Adipose tissue (tissue), 3 donors: ENCODE measurements around the gene IKZF2. TPM values are rescaled to one million over a fixed set of nuclear protein-coding genes. Genes with fewer than 3 reads are reported as not detected.

ENCODE experiments used
- H3K27ac ChIP-seq: one replicate; pipeline ENCODE4 v1.5.1; 2013; ENCODE audit warnings: low read depth, low read length
- WGBS, 3 donors: extraction: QIAGEN DNeasy Blood & Tissue Kit; methylation state at CpG; one replicate each; pipeline ENCODE4 v1.1.7; 2013; 5-methylcytosine and 5-hydroxymethylcytosine counted together
- polyA plus RNA-seq, 3 donors: library from polyadenylated mRNA; stranded (reverse); fragments of 200-250 nt; gene quantifications; one replicate each; pipeline ENCODE4 v1.2.3, GENCODE V29; 2013
- donor health status: healthy with polysubstance abuse.
- donor health status: Bipolar disorder and iron deficiency.
- donor health status: healthy.

IKZF2 gene
- polyA plus RNA-seq, 3 donors, result 0.51 to 0.90 (median 0.80) TPM

DNA sequence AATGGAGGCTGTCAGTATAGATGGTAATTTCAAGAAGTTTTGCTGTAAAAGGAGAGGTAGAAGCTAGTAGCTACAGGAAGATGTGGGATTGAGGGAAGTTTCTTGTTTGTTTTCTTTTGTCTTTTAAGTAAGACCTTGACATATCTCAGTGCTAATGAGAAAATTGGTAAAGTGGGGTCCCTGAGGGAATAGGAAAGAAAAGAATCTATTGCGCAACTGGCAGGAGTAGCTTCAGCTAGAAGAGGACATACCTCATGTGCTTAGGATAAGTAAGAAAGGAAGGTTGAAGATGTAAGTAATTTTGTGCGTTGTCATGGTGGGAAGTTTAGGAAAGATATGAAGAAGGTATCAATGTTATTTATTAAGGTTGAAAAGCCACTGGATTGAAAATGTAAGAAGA, 8.4 kb upstream of the IKZF2 start:
- 90 to 93% (median 92%) methylated on average over 2 of the region's 2 CpGs for WGBS, 3 donors
- no peak overlapping the region for H3K27ac ChIP-seq

DNA sequence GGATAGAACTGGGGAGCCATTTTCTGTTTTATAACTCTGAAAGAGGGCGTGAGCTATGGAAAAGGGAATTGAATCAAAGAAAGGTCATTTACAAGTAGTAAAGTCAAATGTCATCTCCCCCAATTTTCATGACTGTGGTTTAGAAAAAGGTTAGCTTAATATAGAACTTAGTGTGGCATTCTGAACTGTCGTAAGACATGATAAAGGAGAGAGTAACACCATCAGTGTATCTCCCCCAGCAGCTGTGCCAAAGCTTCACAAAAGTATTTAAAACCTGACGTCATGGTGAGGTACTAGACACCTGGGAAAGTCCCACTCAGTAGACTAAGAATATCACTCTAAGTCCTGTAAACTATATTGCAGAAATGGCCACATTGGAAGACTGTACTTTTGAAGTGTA, 5.8 kb upstream of the IKZF2 start:
- no peak overlapping the region for H3K27ac ChIP-seq
- 64 to 78% (median 69%) methylated on average over 3 of the region's 3 CpGs for WGBS, 3 donors

DNA sequence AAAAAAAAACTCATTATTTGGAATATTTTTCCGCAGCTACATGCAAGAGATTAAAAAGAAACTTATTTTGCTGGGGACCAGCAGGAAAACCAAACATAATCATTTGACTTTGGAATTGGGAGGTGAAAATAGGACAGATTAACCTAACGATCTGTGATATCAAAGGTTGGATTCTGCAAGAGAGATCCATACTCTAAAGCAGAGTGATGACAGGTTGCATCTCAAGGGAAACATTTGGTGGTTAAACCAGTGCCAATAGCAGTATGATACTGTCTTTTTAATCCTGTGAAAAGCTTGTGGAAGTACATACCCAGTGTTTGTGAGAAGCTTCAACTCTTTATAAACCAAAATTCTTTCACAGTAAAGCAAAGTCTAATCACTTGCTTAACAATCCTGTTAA, 5.3 kb upstream of the IKZF2 start:
- 78 to 81% (median 80%) methylated on average over 2 of the region's 2 CpGs for WGBS, 3 donors
- H3K27ac ChIP-seq, result no peak overlapping the region

DNA sequence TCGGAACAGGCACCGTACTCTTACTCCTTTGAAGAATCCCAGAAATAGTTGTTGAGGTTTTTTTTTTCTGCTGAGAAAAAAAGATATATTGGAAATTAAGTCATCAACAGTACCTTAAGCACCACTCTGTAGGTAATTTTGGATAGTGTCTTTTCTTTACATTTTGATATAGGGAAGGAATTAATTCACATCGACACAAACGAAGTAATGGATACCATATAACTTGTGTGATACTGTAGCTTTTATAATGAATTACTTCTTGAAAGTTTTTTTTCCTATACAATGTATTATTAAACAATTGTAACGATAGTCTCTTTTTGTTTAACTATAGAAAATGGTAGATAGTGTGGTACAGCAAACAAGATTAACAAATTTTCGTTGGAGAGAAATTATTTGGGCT, 1.5 kb upstream of the IKZF2 start:
- no peak overlapping the region for H3K27ac ChIP-seq

DNA sequence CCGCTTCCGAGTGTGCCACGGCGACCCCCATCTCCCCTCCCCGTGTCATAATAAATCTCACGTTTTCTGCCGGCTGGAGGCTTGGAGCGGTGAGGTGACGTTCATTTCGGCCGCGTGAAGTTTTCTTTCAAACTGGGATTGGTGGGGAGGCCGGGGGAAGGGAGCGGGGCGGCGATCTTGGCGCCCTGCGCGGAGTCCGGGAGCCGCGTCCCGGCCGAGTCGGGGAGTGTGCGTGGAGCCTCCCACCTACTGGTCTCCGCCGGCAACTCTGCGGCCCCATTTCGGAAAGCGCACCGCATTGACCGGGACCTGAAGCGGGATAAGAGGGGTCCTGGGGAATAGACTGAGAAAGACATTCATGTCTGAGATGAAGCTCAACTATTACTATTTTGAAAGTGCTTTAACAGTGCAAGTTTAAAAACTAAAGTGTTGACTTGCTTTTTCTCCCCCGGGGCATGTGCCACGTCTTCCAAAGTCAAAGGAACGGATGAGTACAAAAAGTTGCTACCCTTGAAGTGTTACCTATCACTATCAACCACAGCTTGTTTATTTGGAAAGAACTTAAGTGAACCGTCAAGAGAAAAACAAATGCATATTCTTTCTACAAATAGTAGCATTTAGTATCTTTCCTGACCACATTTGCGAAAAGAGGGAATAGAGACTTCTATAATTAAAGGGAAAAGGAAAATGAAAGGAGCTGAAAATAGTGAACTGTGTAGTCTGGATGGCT, 818 bp upstream of the IKZF2 start:
- no peak overlapping the region for H3K27ac ChIP-seq
- WGBS, 3 donors, result 1 to 2% (median 1%) methylated on average over 38 to 39 of the region's 39 CpGs

More for the DNA sequence above, 1.5 kb upstream of the IKZF2 start:
- WGBS, 3 donors, result 30 to 62% (median 54%) methylated on average over 6 of the region's 6 CpGs

DNA sequence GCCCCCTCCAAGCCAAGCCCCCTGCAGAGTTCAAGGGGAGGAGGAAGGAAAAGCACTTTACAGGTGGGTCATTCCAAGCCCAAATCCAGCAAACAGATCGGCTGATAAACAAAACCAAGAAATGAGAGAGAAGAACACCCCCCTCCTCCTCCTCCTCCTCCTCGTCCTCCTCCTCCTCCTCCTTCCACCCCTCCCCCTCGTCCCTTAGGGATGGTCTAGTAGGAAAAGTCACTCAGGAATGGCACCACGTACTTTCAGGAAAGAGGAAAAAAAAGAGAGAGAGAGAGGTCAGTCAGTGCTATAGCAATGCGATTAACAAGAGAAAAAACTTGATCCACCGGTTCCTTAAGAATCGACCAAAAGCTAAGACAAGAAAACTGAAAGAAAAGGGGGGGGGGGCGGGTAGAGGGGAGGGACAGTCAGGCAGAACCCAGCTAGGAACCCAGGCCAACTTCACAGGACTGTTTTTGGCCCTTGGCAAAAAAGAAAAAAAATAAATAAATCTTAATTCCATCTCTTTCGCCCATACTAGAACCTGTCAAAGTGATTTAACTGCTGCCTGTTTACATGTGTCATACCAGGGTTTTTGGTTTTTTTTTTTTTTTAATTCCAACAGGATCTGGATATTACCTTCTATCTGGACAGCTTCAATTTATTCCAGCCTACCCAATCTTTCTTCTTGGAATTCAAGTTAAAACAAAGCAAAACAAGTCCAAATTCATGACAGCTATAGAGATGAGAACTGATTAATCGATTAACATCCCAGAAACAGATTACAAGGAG, 906 bp downstream of the IKZF2 start:
- WGBS, 3 donors, result 5 to 7% (median 6%) methylated on average over 7 to 10 of the region's 10 CpGs
- no peak overlapping the region for H3K27ac ChIP-seq

DNA sequence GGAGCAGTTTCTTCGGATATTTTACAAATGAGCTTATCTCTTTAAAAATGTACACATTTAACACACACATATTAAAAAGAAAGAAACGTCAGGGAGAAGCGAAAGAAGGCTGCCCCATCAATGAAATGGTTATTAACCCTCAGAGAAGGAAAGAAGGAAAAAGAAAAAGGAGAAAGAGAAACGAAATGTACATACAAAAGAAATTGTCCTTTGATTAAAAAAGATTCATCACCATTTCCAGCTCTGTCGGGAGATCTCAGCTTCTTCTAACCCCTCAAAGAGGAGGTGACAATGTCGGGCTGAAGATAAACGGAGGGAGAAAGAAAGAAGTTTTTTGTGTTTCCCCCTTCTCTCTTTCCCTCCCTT, 1.5 kb downstream of the IKZF2 start:
- WGBS, 3 donors, result 1 to 3% (median 2%) methylated on average over 7 of the region's 7 CpGs
- no peak overlapping the region for H3K27ac ChIP-seq

DNA sequence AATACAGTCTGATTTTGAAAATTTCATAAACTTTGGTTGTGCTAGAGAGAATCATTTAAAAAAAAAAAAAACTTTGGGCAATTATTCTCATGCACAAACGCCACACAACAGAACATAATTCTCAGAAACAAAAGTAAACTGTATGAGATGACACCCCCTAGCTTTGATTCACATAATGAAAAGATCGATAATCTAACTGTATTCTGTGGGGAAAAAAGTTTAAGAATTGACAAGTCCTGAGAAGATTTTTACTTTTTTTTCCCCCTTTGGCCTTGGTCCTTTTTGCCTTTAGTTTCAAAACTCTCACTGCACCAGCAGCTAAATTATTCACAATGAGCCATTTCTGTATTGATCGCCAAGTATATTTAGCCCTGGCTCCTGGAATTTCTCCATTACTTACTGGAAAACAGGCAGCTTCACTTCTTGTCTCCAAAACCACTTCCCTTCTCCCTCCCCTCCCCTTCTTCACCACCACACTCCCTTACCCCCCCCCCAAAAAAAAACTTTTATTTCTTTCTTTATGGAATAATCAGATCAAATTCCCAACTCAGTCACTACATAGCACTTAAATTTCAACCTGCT, 2.0 kb downstream of the IKZF2 start:
- no peak overlapping the region for H3K27ac ChIP-seq
- 12 to 27% (median 20%) methylated on average over 3 of the region's 3 CpGs for WGBS, 3 donors

DNA sequence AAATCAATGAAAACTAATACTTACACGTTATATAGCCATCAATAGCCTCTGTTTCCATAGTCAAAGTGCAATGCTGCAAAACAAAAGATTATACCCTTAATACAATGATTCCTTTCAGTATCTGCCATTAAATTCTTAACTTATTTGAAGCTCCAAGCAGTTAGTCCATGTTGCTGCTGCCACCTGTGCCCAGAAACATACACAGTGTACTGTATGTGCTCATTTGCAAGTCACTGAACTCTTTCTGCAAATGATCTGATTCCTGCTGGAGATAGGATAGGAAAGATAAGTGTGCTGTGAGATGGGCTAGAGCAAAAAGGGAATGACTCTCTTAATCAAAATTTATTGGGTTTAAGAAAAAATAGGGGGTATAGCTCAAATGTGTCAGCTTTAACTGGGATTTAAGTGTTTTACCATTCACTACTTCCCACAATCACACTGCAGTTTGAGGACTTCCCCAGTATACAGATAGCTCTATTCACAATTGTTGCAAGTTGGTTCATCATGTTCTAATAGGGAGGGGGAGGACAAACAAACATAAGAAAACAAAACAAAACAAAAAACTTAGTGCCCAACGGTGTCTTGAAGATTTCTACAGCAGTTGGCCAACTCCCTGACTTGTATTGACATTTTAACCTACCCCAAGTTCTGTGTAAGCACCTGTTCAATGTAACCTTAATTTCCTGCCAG, 2.7 kb downstream of the IKZF2 start:
- 29 to 45% (median 42%) methylated on average over 2 of the region's 2 CpGs for WGBS, 3 donors
- H3K27ac ChIP-seq, result no peak overlapping the region

DNA sequence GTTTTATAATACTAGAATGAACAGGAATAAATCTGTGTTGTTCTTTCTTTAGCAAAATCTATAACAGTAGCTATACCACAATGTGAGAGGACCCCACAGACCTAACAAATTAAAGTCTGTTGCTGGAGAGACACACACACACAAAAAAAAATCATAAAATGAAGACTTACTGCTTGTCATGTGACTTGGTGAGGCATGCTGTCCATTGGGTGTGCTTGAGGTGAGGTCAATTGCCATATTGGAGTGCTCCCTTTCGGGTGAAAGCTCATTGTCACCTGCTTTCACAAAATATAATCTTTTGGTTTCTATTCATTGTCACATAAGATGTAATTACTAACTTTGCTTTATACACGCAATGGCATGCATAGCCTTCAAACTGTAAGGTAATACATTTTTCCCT, 3.9 kb downstream of the IKZF2 start:
- 92 to 96% (median 93%) methylated on average over 2 of the region's 2 CpGs for WGBS, 3 donors
- no peak overlapping the region for H3K27ac ChIP-seq

DNA sequence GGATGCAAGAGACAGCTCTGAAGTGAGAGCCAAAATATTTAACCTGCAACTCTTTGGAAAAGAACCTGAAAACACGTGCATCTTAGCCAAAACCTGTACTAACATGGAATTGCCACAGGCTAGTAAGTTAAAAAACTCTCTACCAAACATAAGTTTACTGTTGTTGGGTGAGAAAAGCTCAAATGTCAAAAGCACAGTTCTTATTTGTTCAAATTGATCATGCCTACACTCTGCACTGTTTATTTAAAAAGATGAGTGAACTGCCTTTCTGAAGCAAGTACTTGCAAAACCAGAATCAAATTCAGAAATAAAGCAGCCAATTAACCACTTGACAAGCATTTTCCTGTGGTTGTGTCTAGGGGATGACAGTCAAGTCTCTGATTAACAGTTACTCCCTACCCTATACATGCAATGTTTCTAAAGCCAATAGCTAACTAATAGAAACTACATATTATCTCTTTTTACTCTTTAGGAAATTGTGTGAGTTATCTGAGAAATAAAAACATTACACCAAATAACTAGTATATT, 5.6 kb downstream of the IKZF2 start:
- H3K27ac ChIP-seq, result no peak overlapping the region
- WGBS, 3 donors, result 23 to 69% (median 66%) methylated on average over 1 of the region's 1 CpG

DNA sequence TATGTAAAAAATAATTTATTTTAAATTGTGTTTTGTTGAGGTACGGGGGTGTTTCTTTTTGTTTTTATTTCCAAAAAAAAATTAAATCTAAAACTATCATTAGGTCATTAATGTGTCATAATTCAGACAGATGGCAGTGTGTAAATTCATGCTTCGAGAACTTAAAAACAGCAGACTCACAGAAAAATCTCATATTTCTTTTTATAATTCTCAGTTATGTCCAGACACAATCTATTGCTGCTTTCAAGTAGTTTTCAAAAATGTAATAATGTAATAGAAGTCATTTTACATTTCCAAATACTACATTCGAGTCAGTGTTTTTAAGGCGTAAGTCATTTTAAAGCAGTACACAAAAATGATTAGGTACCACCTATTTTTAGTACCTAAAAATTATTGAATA, 14.3 kb downstream of the IKZF2 start:
- WGBS, 3 donors, result 81 to 93% (median 90%) methylated on average over 4 of the region's 4 CpGs

DNA sequence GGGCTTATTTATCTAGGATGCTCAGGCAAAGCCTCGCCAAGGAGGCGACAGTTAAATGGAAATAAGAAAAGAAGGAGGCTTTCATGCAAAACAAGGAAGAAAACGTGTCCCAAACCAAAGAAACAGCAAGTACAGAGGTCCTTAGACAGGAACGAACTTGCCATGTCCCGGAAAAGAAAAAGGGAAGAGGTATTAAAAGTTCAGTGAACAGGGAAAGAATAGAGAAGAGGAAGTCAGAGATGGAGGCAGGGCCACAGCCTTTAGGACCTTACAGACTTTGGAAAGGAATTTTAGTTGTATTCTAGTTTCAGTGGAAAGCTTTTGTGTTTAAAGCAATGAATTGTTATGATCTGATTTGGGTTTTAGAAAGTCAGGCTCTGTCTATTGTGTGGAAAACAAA, 22.1 kb downstream of the IKZF2 start:
- 55 to 82% (median 59%) methylated on average over 5 of the region's 5 CpGs for WGBS, 3 donors
- H3K27ac ChIP-seq, result no peak overlapping the region

More for the DNA sequence above, 14.3 kb downstream of the IKZF2 start:
- H3K27ac ChIP-seq, result no peak overlapping the region

DNA sequence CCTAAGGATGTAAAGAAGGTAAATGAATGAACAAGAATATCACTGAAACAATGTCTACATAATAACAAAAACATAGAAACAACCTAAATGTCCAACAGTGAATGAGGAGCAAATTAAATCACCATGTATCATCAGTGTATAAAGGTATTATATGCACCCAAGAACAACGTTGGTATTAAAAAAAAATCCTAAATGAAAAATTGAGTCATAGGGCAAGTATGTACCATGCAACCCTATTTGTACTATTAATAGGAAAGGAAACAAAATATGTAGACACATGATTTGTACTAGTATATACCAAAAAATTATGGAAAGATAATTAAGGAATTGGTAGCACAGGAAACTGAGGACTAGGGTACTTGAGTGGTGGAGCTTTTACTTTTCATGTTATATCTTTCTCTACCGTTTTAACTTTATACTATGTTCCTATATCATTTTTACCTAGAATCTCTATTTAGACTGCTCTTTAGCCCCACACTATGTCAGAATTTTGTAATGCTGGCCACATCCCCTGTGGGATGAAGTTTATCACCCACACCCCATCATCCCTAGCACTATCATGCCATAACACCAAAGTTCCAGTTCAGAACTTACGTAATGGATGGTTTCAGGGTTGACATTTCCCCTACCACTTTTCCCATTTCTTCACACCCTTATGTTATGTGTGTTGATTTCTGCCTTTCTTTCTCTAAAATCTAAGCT, 25.6 kb downstream of the IKZF2 start:
- WGBS, 3 donors, result 52 to 82% (median 60%) methylated on average over 3 of the region's 3 CpGs
- no peak overlapping the region for H3K27ac ChIP-seq

DNA sequence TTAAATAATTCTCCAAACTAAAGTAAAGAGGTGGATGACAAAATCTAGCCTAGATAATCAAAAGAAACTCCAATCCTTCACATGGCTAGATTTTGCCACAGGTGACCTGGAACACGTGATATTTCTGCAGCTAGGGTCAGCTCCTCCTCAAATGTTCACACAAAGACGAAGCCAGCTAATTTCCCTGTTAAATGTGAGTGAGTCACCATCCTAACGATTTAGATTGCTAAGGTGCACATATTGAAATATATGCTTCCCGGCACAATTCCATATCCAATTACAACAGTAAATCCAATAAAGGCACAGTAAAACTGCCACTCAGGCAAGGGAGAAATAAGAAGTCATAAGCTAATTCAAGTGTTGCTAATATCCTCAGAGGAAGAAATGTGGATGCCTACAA, 28.7 kb downstream of the IKZF2 start:
- 79 to 83% (median 81%) methylated on average over 4 of the region's 4 CpGs for WGBS, 3 donors
- no peak overlapping the region for H3K27ac ChIP-seq

DNA sequence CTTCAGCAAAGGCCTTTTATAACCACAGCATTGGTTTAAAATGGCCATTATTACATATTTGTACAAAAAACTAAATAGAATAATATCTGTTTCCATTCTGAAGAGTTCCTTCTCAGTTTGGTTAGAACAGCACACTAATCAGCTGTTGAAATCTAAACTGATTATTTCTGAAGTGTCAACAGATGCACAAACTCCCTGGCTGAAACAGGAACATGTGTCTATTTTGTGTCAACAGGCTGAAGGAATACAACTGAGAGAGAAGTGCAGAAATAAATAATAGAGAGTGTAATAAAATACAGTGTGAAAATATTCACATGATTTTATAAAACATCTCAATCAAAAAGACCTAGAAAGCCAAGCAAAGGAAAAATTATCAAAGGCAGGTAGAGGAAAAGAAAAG, 29.7 kb downstream of the IKZF2 start:
- no peak overlapping the region for H3K27ac ChIP-seq

DNA sequence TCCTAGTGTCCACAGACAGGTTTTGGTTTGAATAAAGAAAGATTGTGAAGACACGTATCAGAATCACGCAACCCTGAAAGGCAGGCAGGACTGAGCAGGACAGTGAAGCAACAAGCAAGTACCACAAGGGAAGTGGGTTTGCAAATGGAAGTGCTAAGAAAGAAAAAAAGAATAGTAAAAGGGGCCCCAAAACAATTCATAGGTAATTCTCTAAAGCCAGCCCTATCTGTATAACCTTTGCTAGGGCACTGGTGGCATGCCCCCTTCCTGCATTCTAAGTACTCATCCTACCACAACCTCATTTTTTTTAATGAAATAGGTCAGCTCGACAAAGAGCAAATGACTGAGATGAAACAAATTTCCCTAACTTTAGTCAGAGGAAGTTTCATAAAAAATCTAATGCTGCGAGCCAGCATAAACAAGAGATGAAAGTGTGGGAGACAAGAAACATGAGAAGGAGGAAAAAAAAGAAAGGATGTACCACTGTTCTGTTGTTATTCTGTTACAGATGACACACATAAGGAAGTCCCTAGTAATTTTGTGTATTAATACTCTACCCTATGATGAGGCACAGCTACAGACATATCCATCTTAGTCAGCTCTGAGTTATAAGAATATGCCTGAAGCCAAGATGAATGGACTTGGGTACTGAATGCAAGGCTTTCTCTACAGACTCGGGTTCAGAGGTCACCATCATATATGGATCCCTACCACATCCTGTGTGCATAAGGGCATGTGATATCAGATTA, 32.2 kb downstream of the IKZF2 start:
- no peak overlapping the region for H3K27ac ChIP-seq
- WGBS, 3 donors, result 46 to 76% (median 55%) methylated on average over 5 of the region's 5 CpGs

DNA sequence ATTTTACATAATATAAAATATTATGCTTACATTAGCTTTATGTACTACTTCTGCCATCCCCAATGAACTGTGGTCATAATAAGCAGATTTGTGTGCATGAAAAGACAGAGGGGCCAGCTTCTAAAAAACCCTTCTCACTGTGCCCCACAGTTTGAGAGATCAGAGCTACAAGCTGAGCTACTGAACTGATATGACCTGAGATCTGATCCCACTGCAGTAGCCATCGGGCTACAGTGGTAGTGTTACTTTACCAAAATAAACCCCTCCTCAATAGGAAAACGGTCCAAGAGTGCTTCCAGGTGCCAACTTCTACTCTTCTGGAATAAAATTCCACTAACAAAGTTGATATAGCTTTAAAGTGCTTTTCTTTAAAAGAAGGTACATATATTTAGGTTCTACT, 43.1 kb downstream of the IKZF2 start:
- no peak overlapping the region for H3K27ac ChIP-seq
- 74 to 86% (median 80%) methylated on average over 2 of the region's 2 CpGs for WGBS, 3 donors
